Activated CD8-positive, alpha-beta memory T cell treated with anti-CD3 and anti-CD28 coated beads, Interleukin-2, amount 10 ng/mL, durations not matched to agents 7 days and 5 days (primary cell): Measurements from ENCODE around the gene SAMD4A. TPM values are rescaled to one million over a fixed set of nuclear protein-coding genes. Genes with fewer than 3 reads are reported as not detected.

Experiments used
- ATAC-seq: fragments of 150-1000 bp; cut with Tn5 transposase; one replicate; pipeline ENCODE4 v1.10.0; 2021; ENCODE audit warnings: moderate library complexity
- CTCF ChIA-PET: fragments of 350-600 bp; sonication (Branson Sonifier 250); formaldehyde crosslinking; loops from one replicate; lab custom pipeline; 2021; ENCODE audit warnings: antibody characterized with exemption; lab: Charles Lee
- DNase-seq: peaks from one replicate; pipeline ENCODE4 v3.0.0-alpha.2; 2020
- H3K27ac Mint-ChIP-seq: one replicate; pipeline ENCODE4 v1.8.0; 2021; ENCODE audit warnings: mild to moderate bottlenecking, mixed read lengths
- H3K27me3 Mint-ChIP-seq: one replicate; pipeline ENCODE4 v1.8.0; 2021; ENCODE audit warnings: mixed read lengths
- H3K36me3 Mint-ChIP-seq: one replicate; pipeline ENCODE4 v1.8.0; 2021; ENCODE audit warnings: mild to moderate bottlenecking, mixed read lengths
- H3K4me1 Mint-ChIP-seq: one replicate; pipeline ENCODE4 v1.8.0; 2021; ENCODE audit warnings: mixed read lengths
- H3K4me3 Mint-ChIP-seq: one replicate; pipeline ENCODE4 v1.8.0; 2021; ENCODE audit warnings: mild to moderate bottlenecking, moderate library complexity, mixed read lengths
- H3K9me3 Mint-ChIP-seq: one replicate; pipeline ENCODE4 v1.8.0; 2022; ENCODE audit warnings: low read depth, mixed read lengths
- total RNA-seq, 2 experiments: library from RNA; stranded (reverse); gene quantifications; one replicate each; pipeline ENCODE4 v1.2.3, GENCODE V29; 2021

The SAMD4A gene
- total RNA-seq, 2 experiments from 2014 or later = 1.6 to 1.7 TPM

DNA sequence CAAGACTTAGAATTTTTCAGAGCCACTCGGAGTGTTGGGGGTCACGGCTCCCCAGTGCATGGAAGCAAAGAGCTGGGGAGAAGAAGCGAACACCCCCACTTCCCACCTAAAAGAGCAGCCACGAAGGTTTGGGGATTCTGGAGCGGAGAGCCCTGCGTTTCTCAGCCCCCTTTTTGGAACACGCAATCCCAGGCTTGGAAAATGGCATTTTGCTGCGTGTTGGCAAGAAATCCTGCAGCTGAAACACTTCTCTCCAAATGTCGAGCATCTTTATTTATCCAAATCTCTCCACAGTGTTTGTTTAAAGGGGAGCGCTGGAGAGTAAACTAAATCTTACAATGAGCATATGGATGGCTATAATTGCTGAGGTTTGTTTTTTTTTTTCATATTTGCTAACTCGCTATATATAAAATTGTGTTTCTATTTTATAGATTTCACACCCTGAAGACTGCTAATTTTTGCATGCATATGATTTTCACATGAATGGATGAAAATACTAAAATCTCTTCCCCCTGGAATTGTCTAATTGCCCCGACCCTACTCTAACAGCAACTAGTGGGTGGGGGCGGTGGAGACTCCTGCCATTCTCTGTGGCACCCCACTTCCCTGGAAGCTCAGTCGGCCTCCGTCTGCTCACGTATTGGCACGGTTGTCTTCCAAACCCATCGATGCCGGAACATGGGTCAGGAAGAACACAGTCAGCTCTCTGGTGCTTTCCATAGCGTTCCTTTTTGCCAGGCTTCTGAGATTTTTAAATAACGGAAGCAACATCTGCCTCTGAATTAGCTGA lies 215.2 kb downstream of the SAMD4A start:
- CTCF ChIA-PET = interaction anchor here (0.7 to 2.7 kb wide), 9 partner anchors 8 to 827 kb away, joined by 3 to 10 read pairs (median 4); no protein-coding TSS in a partner anchor
- no peaks in the 10 kb centered on the region for H3K36me3 Mint-ChIP-seq
- ATAC-seq = no peak
- H3K9me3 Mint-ChIP-seq = no peaks in the 10 kb centered on the region
- H3K4me1 Mint-ChIP-seq = peaks cover 18% of the 10 kb centered on the region
- peaks cover 44% of the 10 kb centered on the region for H3K27me3 Mint-ChIP-seq
- H3K27ac Mint-ChIP-seq = no peak overlapping the region
- no peak overlapping the region for H3K4me3 Mint-ChIP-seq
- no peak for DNase-seq

DNA sequence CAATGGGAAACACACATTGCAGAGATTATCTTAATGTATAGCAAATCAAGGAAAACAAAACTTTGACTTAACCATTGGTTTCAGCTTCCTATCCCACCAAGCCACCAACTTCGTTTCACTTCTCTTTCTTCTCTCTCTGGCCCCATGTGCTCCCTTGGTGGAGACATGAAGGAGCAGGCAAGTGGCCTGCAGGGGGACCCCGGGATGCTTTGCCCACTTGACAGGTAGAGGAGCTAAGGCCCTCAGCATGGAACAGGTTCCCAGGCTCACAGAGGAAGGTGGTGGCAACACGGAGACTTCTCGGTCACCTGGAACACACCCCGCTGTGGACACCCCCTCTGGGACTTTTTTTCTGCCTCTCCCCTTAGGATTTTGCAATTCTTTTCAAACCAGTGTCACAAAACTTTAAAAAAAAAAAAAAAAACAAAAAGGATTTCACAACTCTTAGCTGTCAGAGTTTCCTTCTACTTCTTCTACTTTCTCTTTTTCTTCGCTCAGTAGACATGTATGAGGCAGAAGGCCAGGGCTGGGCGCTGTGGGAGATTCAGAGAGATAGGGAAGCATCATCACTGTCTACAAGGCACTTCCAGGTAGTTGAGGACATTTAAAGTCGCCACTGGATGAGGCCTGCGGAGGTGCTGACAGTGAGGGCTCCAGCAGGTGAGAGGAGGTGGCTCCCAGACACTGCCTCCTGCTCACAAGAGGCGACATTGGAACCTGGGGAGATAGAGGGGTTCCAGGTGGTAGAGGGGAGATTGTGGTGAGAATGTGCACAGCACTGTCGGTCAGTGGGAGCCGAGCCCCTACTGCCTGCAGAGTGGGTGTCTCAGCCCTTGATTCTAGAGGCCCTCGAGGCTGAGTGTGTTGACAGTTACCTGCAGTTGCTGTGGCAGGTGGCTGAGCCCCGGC lies 216.1 kb downstream of the SAMD4A start:
- no peaks in the 10 kb centered on the region for H3K36me3 Mint-ChIP-seq
- no peak overlapping the region for H3K27ac Mint-ChIP-seq
- H3K4me3 Mint-ChIP-seq = no peak overlapping the region
- DNase-seq (no peak), ATAC-seq (no peak)
- peaks cover 14% of the 10 kb centered on the region for H3K4me1 Mint-ChIP-seq
- CTCF ChIA-PET = interaction anchor here (0.7 to 2.7 kb wide), 9 partner anchors 8 to 828 kb away, joined by 3 to 10 read pairs (median 4); no protein-coding TSS in a partner anchor
- H3K9me3 Mint-ChIP-seq = no peaks in the 10 kb centered on the region
- peaks cover 37% of the 10 kb centered on the region for H3K27me3 Mint-ChIP-seq

DNA sequence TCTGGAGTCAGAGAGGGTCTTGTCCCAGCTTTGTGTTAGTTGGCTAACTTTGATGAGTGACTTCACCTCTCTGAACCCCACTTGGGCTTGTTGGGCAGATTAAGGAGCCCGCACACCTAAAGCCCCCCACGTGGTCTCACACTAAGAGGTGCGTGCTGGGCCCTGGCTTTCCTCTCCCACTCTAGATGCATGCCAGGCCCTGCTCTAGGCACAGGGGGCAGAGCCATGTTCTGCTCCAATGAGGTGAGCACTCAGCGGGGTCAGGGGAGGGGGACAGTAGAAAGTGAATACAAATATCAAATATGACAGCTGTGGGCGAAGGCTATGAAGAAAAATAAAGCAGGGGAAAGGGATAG lies 216.7 kb downstream of the SAMD4A start:
- no peak for DNase-seq
- Mint-ChIP-seq H3K27ac (no peak overlapping the region), H3K4me3 (no peak overlapping the region), H3K9me3 (no peaks in the 10 kb centered on the region), H3K27me3 (peaks cover 30% of the 10 kb centered on the region), H3K36me3 (no peaks in the 10 kb centered on the region), H3K4me1 (peaks cover 10% of the 10 kb centered on the region)
- ATAC-seq = no peak
- CTCF ChIA-PET = interaction anchor here (1.4 to 2.7 kb wide), 4 partner anchors 21 to 219 kb away, joined by 3 to 10 read pairs (median 4); no protein-coding TSS in a partner anchor

DNA sequence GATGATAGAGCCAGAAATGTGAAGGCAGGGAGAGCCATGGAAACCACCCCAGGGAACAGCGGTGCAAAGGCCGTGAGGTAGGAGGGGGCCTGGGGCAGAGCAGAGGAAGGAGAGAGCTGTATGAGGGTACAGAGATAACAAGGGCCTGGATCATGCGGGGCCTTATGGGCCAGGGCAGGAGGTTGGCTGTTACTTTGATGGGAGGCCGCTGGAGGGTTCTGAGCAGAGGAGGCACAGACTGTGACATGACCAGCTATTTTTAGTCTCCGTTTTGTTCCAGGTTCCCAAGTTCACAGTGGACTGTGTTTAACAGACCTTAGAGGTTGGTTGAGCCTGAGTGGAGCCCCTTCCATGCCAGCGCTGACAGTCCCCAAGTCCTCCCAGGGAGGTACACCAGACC lies 217.1 kb downstream of the SAMD4A start:
- peaks cover 26% of the 10 kb centered on the region for H3K27me3 Mint-ChIP-seq
- CTCF ChIA-PET = interaction anchor here (2.4 to 2.7 kb wide), 2 partner anchors 10 to 219 kb away, joined by 10 read pairs; no protein-coding TSS in a partner anchor
- no peaks in the 10 kb centered on the region for H3K9me3 Mint-ChIP-seq
- H3K36me3 Mint-ChIP-seq = no peaks in the 10 kb centered on the region
- no peak overlapping the region for H3K27ac Mint-ChIP-seq
- ATAC-seq = no peak
- no peak for DNase-seq
- H3K4me1 Mint-ChIP-seq = peaks cover 10% of the 10 kb centered on the region
- no peak overlapping the region for H3K4me3 Mint-ChIP-seq

DNA sequence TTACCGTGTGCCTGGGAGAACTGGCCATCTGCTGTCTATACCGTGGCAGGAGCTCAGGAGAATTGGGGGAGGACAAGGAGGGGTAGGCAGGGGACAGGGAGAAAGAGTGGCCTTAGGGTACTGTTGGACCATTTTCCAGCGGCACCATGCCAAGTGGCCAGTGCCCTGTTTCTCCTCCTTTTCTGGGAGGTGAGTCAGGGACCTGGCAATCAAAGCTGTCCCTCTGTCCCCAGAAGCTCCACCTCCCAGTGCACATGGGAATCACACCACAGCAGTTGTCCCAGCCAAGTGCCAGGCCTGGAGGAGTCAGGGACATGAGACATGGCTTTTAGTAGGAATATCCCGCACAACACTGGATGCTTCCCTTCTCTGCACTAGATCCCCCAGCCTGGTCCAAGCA lies 217.7 kb downstream of the SAMD4A start:
- Mint-ChIP-seq H3K36me3 (no peaks in the 10 kb centered on the region), H3K27ac (no peak overlapping the region), H3K27me3 (peaks cover 23% of the 10 kb centered on the region), H3K4me3 (no peak overlapping the region), H3K9me3 (no peaks in the 10 kb centered on the region), H3K4me1 (peaks cover 10% of the 10 kb centered on the region)
- DNase-seq (no peak), ATAC-seq (no peak)
- CTCF ChIA-PET = interaction anchor here (1.7 to 2.7 kb wide), 3 partner anchors 11 to 220 kb away, joined by 4 to 10 read pairs (median 10); no protein-coding TSS in a partner anchor

DNA sequence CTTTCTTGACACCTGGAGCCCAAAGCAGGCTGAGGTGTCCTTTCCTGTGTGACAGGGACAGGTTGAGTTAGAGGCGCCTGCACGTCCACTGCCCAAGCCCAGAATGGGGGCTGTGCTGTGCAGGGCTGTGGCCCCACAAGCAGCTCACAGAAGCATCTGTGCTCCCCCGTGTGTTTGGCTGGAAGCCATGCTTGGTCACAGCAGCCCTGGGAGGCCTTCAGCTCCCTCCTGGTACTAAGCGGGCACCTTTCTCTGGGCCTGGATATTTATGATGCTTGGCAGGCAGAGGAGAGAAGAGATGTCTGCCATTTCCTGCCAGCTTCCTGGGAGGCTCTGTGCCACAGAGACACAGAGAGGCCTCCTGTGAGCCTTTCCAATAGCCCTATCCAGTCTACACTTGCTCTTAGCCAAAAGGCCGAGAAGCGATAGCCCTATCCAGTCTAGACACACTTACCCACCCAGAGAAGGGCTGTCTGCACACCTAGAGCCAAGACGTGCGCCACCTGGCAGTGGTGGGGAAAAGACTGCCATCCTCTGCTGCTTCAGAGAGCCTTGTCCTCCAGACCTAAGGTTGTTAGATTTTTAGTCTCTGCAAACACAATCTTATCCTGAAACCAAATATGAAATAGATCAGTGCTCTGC lies 218.3 kb downstream of the SAMD4A start:
- Mint-ChIP-seq H3K36me3 (no peaks in the 10 kb centered on the region), H3K27me3 (peaks cover 21% of the 10 kb centered on the region), H3K27ac (no peak overlapping the region), H3K4me1 (peaks cover 10% of the 10 kb centered on the region), H3K9me3 (no peaks in the 10 kb centered on the region), H3K4me3 (no peak overlapping the region)
- CTCF ChIA-PET = interaction anchor here (0.8 to 2.7 kb wide), 6 partner anchors 9 to 221 kb away, joined by 3 to 10 read pairs (median 4); no protein-coding TSS in a partner anchor
- no peak for DNase-seq
- ATAC-seq = no peak

DNA sequence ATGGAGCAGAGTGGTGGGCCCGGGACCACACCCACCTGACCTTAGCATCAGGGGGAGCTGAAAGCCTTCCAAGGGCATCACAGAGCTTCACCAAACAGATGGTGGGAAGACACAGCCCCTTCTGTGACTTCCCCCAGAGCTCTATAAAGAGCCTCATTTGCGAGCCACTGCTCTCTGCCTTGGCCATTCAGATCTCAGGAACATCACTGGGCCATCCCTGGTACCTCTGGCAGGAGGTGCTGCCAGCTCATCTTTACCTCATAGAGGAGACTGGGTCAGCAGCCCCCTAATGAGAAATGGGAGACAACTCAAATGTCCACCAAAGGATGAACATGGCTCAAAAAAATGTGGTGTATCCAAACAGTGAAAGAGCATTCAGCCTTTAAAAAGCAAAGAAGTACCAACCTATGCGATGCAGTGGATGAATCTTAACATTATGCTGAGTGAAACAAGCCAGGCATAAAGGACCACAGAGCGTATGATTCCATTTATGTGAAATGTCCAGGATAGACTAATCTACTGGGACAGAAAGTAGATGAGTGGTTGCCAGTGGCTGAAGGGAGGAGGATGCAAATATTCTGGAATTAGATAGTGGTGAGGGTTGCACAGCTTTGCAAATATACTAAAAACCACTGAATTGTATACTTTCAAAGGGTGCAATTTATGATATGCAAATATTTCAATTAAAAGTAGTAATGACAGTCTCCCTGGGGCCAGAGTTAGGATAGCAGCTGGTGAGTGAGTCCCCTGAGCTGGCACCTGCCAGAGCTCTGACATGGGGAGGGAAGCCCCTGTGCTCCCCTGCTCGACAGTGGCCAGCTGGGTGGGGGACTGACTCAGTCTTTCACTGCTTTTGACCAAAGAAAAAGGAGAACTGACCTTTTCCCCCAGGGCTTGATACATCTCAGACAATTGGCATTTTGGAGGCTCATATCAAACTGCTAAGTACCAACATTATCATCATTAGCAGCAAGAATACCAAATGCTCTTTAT lies 219.1 kb downstream of the SAMD4A start:
- H3K27me3 Mint-ChIP-seq = peaks cover 14% of the 10 kb centered on the region
- CTCF ChIA-PET = interaction anchor here (0.8 to 2.4 kb wide), 5 partner anchors 10 to 222 kb away, joined by 3 to 10 read pairs (median 4); no protein-coding TSS in a partner anchor
- no peaks in the 10 kb centered on the region for H3K36me3 Mint-ChIP-seq
- peaks cover 10% of the 10 kb centered on the region for H3K4me1 Mint-ChIP-seq
- H3K4me3 Mint-ChIP-seq = no peak overlapping the region
- DNase-seq (no peak), ATAC-seq (no peak)
- no peak overlapping the region for H3K27ac Mint-ChIP-seq
- H3K9me3 Mint-ChIP-seq = no peaks in the 10 kb centered on the region

DNA sequence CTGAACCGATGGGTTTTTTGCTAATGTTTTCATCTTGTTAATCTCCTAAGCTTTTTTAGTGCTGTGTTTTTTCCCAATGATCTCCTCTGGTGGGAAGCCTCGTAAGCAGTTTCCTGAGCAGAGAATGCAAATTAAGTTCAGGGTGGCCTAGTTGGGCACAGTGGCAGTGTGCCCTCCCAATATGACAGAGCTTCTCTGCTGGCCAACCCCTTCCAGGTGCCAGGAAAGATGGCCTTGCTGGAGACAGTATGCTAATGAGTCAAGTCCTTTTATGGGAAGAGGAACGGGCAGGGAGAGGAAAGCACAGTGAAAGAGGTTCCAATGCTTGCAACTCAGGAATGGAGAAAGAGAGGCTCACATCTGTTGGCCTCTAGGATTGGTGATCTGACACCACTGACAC lies 219.9 kb downstream of the SAMD4A start:
- CTCF ChIA-PET = interaction anchor here (1.7 kb wide), 1 partner anchor 222 kb away, joined by 3 read pairs; no protein-coding TSS in a partner anchor
- no peak overlapping the region for H3K27ac Mint-ChIP-seq
- no peak overlapping the region for H3K4me3 Mint-ChIP-seq
- ATAC-seq = no peak
- no peaks in the 10 kb centered on the region for H3K36me3 Mint-ChIP-seq
- peaks cover 7% of the 10 kb centered on the region for H3K27me3 Mint-ChIP-seq
- H3K4me1 Mint-ChIP-seq = peaks cover 10% of the 10 kb centered on the region
- no peaks in the 10 kb centered on the region for H3K9me3 Mint-ChIP-seq
- DNase-seq = no peak

DNA sequence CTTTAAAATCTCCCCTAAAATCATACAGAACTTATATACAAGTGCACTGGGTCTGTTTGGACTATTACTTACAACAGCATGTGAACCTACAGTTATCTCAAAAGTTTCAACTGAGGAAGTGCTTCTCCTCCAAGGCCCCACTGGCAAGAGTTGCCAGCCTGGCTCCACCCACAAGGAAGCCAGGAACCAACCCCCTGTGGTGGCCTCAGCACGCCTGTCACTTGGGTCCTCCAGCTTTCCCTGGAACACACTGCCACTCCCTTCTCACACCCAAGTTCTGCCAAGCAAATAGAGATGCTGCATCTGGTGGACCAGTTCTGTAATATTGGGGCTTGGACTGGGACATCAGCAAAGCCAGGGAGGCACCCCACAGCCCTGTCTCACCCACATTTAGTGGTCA lies 220.3 kb downstream of the SAMD4A start:
- no peaks in the 10 kb centered on the region for H3K9me3 Mint-ChIP-seq
- ATAC-seq (no peak), DNase-seq (no peak)
- no peak overlapping the region for H3K4me3 Mint-ChIP-seq
- peaks cover 3% of the 10 kb centered on the region for H3K27me3 Mint-ChIP-seq
- no peaks in the 10 kb centered on the region for H3K36me3 Mint-ChIP-seq
- CTCF ChIA-PET = no interaction called here
- no peak overlapping the region for H3K27ac Mint-ChIP-seq
- H3K4me1 Mint-ChIP-seq = peaks cover 10% of the 10 kb centered on the region

DNA sequence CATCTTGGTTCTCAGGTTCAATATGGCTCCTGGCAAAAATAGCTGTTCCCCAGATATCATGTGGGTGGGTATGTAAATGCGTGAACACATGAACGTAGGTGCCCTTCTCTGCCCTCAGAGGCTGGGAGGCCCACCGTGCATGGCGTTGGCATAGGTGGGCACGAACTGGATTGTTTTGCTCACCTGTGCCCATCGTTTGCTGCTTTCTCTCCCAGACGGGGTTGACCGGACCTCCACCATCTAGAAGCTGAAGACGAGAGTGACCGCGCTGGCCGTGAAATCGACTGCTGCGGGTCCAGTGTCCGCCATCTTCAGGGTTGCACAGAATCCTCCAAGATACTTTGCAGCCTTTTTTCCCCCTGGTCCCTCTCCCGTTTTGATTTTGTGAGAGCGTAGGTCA lies 221.8 kb downstream of the SAMD4A start:
- CTCF ChIA-PET = no interaction called here
- Mint-ChIP-seq H3K4me3 (no peak overlapping the region), H3K9me3 (no peaks in the 10 kb centered on the region), H3K36me3 (no peaks in the 10 kb centered on the region), H3K27ac (no peak overlapping the region), H3K4me1 (no peaks in the 10 kb centered on the region), H3K27me3 (no peaks in the 10 kb centered on the region)
- DNase-seq (no peak), ATAC-seq (no peak)

DNA sequence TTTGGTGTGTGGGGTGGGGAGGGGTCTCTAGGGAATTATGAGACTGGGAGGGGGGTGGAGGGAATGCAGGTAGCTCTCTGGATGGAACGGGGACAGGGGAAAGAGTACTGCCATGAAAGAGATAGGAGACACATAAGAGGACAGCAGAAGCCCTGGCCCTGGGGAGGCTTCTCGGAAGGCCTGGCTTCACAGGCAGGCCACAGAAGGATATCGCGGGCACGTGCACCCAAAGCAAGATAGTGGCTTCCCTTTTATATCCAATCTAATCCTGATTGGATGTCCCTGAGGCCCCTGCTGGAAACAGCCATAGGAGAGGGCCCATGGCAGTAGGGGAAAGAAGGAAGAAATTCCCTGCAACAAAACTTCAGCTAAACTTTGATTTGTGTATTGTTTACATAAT lies 222.2 kb downstream of the SAMD4A start:
- CTCF ChIA-PET = no interaction called here
- Mint-ChIP-seq H3K9me3 (no peaks in the 10 kb centered on the region), H3K4me3 (no peak overlapping the region), H3K27ac (no peak overlapping the region), H3K36me3 (no peaks in the 10 kb centered on the region), H3K27me3 (no peaks in the 10 kb centered on the region), H3K4me1 (no peaks in the 10 kb centered on the region)
- ATAC-seq (no peak), DNase-seq (no peak)
